Uterus (tissue), 2 donors: ENCODE data around the gene NOP56.

Experiments used
- POLR2A ChIP-seq, 2 donors: fragments of 450-650 bp; IDR thresholded peaks; one replicate each; pipeline ENCODE4 v1.6.1; 2016; ENCODE audit warnings: antibody characterized with exemption in 2 of 2, mild to moderate bottlenecking in 1 of 2, moderate library complexity in 1 of 2
- TF ChIP-seq, protein P1 (sequence below), 4 experiments: fragments of 200-600 bp in 2 of 4; fragments of 450-650 bp in 2 of 4; sonication (generic) in 2 of 4; IDR thresholded peaks; one replicate each; pipeline ENCODE4 v1.5.1; 2016 to 2019; ENCODE audit warnings: antibody characterized with exemption in 4 of 4, mild to moderate bottlenecking in 2 of 4, moderate library complexity in 1 of 4

DNA sequence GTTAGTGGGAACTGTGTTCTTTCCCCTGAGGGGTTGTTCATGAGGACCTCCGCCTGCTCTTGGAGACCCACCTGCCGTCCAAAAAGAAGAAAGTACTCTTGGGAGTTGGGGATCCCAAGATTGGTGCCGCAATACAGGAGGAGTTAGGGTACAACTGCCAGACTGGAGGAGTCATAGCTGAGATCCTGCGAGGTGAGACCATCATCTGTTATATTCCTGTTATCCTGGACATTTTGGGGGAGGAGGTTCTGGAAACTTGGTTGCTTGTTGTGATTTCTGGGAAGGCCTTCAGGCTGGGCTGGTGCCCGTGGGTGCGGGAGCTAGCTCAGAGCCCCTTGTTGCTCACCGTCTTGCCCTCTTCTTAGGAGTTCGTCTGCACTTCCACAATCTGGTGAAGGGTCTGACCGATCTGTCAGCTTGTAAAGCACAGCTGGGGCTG lies 2.0 kb downstream of the NOP56 start:
- TF ChIP-seq, protein P1, sequence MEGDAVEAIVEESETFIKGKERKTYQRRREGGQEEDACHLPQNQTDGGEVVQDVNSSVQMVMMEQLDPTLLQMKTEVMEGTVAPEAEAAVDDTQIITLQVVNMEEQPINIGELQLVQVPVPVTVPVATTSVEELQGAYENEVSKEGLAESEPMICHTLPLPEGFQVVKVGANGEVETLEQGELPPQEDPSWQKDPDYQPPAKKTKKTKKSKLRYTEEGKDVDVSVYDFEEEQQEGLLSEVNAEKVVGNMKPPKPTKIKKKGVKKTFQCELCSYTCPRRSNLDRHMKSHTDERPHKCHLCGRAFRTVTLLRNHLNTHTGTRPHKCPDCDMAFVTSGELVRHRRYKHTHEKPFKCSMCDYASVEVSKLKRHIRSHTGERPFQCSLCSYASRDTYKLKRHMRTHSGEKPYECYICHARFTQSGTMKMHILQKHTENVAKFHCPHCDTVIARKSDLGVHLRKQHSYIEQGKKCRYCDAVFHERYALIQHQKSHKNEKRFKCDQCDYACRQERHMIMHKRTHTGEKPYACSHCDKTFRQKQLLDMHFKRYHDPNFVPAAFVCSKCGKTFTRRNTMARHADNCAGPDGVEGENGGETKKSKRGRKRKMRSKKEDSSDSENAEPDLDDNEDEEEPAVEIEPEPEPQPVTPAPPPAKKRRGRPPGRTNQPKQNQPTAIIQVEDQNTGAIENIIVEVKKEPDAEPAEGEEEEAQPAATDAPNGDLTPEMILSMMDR (IDR thresholded peaks at IDR 0.05) = no peak
- TF ChIP-seq POLR2A (IDR thresholded peaks at IDR 0.05) = no peak
